GM20000 (cell line): ENCODE measurements around the gene MFSD1.

Experiments
- DNase-seq: peaks from one replicate; pipeline ENCODE4 v3.0.0; 2012; ENCODE audit warnings: low spot score
- TF ChIP-seq, protein P1 (sequence below): IDR thresholded peaks from 2 replicates; pipeline ENCODE4 v1.5.1; 2012; ENCODE audit warnings: mild to moderate bottlenecking, control low read depth; ENCODE audit errors: extremely low read depth, missing control alignments

The MFSD1 gene

DNA sequence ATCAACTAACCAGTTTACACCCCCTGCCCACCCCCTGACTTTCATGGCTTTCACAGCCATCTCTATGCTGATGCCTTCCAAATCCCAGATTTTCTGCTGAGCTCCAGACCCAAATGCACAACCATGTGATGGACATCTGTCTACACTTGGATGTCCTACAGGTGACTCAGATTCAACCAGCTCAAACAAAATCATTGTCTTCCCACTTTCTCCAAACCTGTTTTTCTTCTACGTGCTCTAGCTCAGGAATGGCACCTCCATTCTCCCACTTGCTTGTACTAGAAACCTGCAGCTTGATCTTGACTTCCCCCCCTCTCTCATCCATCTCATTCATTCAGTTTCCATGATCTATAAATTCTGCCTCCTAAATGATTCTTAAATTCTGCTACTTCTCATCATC, 35.5 kb upstream of the MFSD1 start:
- DNase-seq: no peak
- TF ChIP-seq, protein P1, sequence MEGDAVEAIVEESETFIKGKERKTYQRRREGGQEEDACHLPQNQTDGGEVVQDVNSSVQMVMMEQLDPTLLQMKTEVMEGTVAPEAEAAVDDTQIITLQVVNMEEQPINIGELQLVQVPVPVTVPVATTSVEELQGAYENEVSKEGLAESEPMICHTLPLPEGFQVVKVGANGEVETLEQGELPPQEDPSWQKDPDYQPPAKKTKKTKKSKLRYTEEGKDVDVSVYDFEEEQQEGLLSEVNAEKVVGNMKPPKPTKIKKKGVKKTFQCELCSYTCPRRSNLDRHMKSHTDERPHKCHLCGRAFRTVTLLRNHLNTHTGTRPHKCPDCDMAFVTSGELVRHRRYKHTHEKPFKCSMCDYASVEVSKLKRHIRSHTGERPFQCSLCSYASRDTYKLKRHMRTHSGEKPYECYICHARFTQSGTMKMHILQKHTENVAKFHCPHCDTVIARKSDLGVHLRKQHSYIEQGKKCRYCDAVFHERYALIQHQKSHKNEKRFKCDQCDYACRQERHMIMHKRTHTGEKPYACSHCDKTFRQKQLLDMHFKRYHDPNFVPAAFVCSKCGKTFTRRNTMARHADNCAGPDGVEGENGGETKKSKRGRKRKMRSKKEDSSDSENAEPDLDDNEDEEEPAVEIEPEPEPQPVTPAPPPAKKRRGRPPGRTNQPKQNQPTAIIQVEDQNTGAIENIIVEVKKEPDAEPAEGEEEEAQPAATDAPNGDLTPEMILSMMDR: no peak

DNA sequence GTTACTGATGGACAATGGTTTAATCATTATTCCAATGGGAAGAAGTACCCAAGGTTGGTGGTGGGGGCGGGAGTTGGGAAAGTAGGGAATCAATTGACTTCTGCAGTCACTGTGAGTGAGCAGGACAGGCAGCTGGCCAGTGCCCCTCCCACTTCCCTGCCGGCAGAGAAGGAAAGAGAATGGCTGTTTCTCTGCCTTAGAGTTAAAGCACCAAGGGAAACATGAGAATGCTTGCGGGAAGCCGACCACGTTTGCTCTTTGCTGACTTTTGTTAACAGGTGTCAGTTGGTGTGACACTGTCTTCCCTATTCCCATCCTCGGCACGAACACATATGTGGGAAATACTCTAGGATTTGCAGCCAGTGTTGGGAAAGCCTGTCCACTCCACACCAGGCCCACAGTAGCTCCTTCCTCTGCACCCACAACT, 33.5 kb upstream of the MFSD1 start:
- TF ChIP-seq, protein P1: no peak
- DNase-seq: no peak

DNA sequence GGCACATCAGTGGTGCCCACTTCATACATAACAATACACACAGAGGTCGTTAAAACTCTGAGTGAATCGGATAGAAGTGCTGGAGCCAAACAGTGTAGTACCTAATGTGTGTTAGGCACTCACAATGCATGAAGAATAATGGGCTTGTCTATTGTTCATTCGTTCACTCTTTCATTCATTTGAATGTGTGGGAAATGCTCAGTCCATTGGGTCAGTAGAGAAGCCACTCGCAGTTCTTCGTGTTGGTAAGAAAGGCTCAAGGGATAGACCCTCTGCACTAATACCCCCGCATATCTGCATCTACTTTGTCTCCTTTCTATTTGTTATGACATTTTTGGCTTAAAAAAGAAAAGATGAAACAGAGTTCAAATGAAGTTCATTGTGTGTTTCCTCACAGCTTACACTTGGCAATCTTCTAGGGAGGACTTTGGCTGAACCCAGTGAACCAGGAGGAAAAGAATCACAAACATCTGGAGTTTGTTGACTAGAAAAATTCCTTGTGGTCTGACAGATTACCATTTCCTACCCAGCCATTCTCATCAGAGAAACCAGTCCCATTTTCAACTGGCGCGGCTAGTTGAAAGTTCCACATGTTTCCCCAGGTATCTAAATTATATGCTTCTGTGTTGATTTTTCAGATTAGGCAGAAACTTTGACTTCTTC, 32.8 kb upstream of the MFSD1 start:
- no peak for DNase-seq
- TF ChIP-seq, protein P1: no peak

DNA sequence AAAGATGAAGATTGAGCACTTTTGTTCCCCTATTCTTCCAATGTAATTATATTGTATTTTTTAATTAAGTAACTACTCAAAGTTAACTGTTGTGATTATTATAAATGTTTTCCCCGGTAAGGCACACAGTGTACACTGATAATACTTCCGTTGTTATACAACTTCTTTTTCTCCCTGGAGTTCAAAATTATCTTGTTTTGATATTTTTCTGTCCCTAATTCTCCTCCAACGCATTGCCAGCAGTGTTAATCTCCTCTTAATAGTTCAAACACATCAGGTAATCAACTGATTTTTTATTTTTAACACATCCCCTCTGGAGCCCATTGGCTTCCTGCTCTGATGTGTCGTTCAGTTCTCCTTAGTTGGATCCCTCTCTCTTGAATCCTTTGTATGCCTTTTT, 32.3 kb upstream of the MFSD1 start:
- TF ChIP-seq, protein P1: no peak
- DNase-seq: no peak

DNA sequence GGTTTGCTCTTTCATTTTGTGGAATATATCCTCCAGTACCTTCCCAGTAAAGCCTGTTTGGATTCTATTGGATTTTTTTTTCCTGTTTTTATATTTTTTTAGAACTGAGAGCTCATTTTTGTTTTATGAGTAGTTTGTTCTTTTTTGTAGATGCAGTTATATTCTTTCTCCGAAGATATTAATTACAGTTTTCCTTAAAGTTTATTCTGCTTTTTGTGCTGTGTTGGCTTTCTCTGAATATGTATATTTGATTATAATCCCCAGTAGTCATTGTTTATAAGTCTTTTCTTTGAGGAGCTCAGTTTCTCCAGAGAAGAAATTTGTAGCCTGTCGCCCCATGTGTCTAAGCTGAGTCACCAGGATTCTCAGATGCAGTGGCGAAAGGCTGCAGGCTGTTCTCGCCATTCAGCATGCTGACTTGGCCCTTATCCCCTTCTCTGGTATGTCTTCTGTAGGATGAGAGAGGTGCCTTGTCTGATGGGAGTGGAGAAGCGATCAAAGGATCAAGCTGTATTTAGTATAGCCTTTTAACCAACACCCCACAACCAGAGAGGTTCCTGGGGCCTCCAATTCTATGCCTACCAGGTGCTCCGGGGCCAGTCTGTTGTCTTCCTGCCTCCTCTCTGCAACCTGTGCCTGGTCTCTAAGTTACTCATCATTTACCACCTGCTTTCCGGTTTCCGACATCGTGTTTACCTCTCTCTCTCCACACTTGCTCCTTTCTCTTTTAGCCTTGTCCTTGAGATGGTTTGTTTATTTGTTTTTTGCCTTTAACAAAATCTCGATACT, 31.7 kb upstream of the MFSD1 start:
- TF ChIP-seq, protein P1: no peak

DNA sequence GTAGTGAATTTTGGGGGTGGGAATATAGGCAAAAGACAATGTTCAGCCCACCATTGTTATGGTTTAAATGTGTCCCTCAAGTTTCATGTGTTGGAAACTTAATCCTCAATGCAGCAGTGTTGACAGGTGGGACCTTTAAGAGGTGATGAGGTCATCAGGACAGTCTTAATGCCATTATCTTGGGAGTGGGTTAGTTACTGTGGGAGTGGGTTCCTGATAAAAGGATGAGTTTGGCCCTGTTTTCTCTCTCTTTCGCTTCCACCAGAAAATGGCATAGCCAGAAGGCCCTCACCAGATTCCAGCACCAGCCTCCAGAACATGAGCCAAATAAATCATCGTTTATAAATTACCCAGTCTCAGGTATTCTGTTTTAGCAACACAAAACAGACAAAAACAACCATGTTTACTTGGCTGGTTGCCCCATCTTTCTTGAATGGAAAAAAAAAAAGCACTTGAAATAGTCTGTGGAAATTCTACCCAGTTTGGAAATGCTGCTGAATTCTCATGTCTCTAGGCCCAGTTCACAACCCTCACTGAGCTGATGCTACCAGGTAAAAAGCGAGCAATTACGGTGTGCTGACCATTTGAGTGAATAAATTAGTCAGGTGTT, 31.0 kb upstream of the MFSD1 start:
- TF ChIP-seq, protein P1: no peak

More for the DNA sequence above, 31.7 kb upstream of the MFSD1 start:
- no peak for DNase-seq

DNA sequence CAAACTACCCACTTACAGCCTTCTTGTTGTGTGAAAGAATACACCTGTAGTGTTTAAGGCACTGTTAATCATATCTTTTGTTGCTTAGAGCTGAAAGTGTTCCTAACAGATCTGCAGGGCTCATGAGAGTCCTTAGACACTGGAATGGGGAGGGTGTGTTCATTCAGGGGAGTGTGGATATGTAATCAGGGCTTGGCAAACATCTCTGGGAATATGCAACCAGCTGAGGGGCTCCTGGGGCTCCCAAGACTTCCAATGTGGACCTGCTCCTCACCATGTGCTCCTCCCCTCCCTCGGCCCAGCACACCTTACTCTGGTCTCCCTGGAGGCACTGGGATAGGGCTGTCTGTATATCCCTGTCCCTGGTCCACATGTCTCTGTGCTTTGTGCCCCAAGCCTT, 30.3 kb upstream of the MFSD1 start:
- no peak for DNase-seq
- TF ChIP-seq, protein P1: no peak

More for the DNA sequence above, 31.0 kb upstream of the MFSD1 start:
- no peak for DNase-seq
